Measurements from ENCODE around the gene PSIP1.

DNA sequence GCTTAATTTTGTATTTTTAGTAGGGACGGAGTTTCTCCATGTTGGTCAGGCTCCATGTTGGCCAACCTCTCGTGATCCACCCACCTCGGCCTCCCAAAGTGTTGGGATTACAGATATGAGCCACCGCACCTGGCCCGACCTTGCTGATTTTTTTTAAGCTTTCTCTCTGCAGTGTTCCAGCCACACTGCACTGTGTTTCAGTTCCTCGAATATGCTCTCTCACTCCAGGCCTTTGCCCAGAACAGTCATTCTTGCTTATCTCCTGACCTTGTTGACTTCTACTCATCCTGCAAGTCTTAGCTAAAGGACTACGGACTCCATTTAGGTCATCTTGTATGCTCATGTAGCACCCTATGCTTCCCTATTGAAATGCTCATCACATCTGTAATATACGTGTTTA lies 84.8 kb downstream of the PSIP1 start:
- TF ChIP-seq, protein P1, sequence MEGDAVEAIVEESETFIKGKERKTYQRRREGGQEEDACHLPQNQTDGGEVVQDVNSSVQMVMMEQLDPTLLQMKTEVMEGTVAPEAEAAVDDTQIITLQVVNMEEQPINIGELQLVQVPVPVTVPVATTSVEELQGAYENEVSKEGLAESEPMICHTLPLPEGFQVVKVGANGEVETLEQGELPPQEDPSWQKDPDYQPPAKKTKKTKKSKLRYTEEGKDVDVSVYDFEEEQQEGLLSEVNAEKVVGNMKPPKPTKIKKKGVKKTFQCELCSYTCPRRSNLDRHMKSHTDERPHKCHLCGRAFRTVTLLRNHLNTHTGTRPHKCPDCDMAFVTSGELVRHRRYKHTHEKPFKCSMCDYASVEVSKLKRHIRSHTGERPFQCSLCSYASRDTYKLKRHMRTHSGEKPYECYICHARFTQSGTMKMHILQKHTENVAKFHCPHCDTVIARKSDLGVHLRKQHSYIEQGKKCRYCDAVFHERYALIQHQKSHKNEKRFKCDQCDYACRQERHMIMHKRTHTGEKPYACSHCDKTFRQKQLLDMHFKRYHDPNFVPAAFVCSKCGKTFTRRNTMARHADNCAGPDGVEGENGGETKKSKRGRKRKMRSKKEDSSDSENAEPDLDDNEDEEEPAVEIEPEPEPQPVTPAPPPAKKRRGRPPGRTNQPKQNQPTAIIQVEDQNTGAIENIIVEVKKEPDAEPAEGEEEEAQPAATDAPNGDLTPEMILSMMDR (conservative IDR thresholded peaks at IDR 0.05 in 1 of 2, IDR thresholded peaks at IDR 0.05 in 1 of 2; ENCODE audit: low read depth in 1 of 2, low read length in 2 of 2): no peak
- no peak for TF ChIP-seq EZH2 (IDR thresholded peaks at IDR 0.05; ENCODE audit: low read length, missing control alignments)

Measured in fibroblast of lung (primary cell).